Activated CD8-positive, alpha-beta T cell treated with anti-CD3 and anti-CD28 coated beads for 36 hours (primary cell): Measurements from ENCODE around the gene ZNF385B. TPM values are rescaled to one million over a fixed set of nuclear protein-coding genes. Genes with fewer than 3 reads are reported as not detected.

Experiments used
- ATAC-seq: fragments of 200-7000 bp; cut with Tn5 transposase; one replicate; pipeline ENCODE4 v1.10.0; 2021; ENCODE audit warnings: mild to moderate bottlenecking, moderate library complexity
- CTCF ChIA-PET: fragments of 350-600 bp; sonication (Branson Sonifier 250); formaldehyde crosslinking; loops from one replicate; lab custom pipeline; 2021; ENCODE audit warnings: antibody characterized with exemption; lab: Charles Lee
- POLR2A ChIA-PET: fragments of 350-600 bp; sonication (Branson Sonifier 250); formaldehyde crosslinking; loops from one replicate; lab custom pipeline; 2021; ENCODE audit warnings: antibody characterized with exemption; lab: Charles Lee
- DNase-seq: peaks from one replicate; pipeline ENCODE4 v3.0.0-alpha.2; 2020
- H3K27ac Mint-ChIP-seq: one replicate; pipeline ENCODE4 v1.8.0; 2021; ENCODE audit warnings: mild to moderate bottlenecking, mixed read lengths
- H3K27me3 Mint-ChIP-seq: one replicate; pipeline ENCODE4 v1.8.0; 2021; ENCODE audit warnings: mixed read lengths
- H3K36me3 Mint-ChIP-seq: one replicate; pipeline ENCODE4 v1.8.0; 2021; ENCODE audit warnings: low read depth, mixed read lengths
- H3K4me1 Mint-ChIP-seq: one replicate; pipeline ENCODE4 v1.8.0; 2021; ENCODE audit warnings: low read depth, mixed read lengths
- H3K4me3 Mint-ChIP-seq: one replicate; pipeline ENCODE4 v1.8.0; 2021; ENCODE audit warnings: mild to moderate bottlenecking, moderate library complexity, mixed read lengths
- H3K9me3 Mint-ChIP-seq: one replicate; pipeline ENCODE4 v1.8.0; 2021; ENCODE audit warnings: mixed read lengths
- intact Hi-C: fragments of 100-400 bp; cut with micrococcal nuclease; formaldehyde crosslinking; loops from one replicate; pipeline ENCODE4 v1.10.0; 2022
- total RNA-seq, 2 experiments: library from RNA; stranded (reverse); gene quantifications; one replicate each; pipeline ENCODE4 v1.2.3, GENCODE V29; 2021
- TF ChIP-seq, protein P1 (sequence below): fragments of 200-600 bp; IDR thresholded peaks from one replicate; pipeline ENCODE4 v1.8.0; 2022; ENCODE audit warnings: antibody characterized with exemption, mild to moderate bottlenecking

Gene ZNF385B
- total RNA-seq, 2 experiments from 2014 or later, result not detected

DNA sequence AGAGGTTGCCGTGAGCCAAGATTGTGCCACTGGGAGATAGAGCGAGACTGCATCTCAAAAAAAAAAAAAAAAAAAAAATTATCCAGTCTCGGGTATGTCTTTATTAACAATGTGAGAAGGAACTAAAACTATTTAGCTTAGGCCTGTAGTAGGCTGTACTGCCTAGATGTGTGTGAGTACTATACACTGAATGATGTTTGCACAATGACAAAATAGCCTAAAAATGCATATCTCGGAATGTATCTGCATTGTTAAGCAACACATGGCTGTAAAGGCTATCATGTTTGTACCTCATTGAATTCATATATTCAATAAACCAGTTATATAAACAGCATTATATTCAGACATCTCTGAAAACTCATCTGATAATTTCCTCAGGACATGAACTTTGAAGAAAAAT lies 405.6 kb downstream of the ZNF385B start:
- intact Hi-C loops, result no loop called here
- ATAC-seq, result no peak
- DNase-seq, result no peak
- POLR2A ChIA-PET, result no interaction called here
- CTCF ChIA-PET, result no interaction called here
- H3K9me3 Mint-ChIP-seq, result no peaks in the 10 kb centered on the region
- TF ChIP-seq, protein P1, sequence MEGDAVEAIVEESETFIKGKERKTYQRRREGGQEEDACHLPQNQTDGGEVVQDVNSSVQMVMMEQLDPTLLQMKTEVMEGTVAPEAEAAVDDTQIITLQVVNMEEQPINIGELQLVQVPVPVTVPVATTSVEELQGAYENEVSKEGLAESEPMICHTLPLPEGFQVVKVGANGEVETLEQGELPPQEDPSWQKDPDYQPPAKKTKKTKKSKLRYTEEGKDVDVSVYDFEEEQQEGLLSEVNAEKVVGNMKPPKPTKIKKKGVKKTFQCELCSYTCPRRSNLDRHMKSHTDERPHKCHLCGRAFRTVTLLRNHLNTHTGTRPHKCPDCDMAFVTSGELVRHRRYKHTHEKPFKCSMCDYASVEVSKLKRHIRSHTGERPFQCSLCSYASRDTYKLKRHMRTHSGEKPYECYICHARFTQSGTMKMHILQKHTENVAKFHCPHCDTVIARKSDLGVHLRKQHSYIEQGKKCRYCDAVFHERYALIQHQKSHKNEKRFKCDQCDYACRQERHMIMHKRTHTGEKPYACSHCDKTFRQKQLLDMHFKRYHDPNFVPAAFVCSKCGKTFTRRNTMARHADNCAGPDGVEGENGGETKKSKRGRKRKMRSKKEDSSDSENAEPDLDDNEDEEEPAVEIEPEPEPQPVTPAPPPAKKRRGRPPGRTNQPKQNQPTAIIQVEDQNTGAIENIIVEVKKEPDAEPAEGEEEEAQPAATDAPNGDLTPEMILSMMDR, result no peak
- H3K27me3 Mint-ChIP-seq, result no peaks in the 10 kb centered on the region
- H3K4me1 Mint-ChIP-seq, result no peaks in the 10 kb centered on the region
- no peak overlapping the region for H3K27ac Mint-ChIP-seq
- H3K4me3 Mint-ChIP-seq, result no peak overlapping the region
- H3K36me3 Mint-ChIP-seq, result no peaks in the 10 kb centered on the region

DNA sequence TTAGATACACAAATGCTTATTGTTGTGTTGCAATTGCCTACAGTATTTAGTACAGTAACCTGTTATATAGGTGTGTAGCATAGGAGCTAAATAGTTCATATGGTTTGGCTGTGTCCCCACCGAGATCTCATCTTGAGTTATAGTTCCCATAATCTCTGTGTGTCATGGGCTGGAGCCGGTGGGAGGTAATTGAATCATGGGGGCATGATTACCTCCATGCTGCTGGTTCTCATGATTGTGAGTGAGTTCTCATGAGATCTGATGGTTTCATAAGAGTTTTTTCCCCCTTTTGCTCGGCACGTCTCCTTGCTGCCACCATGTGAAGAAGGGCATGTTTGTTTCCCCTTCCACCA lies 406.3 kb downstream of the ZNF385B start:
- POLR2A ChIA-PET, result no interaction called here
- Mint-ChIP-seq H3K4me1 (no peaks in the 10 kb centered on the region), H3K4me3 (no peak overlapping the region), H3K36me3 (no peaks in the 10 kb centered on the region), H3K27ac (no peak overlapping the region), H3K27me3 (no peaks in the 10 kb centered on the region), H3K9me3 (no peaks in the 10 kb centered on the region)
- CTCF ChIA-PET, result no interaction called here
- ATAC-seq (no peak), DNase-seq (no peak)
- intact Hi-C loops, result no loop called here
- TF ChIP-seq, protein P1, result no peak

DNA sequence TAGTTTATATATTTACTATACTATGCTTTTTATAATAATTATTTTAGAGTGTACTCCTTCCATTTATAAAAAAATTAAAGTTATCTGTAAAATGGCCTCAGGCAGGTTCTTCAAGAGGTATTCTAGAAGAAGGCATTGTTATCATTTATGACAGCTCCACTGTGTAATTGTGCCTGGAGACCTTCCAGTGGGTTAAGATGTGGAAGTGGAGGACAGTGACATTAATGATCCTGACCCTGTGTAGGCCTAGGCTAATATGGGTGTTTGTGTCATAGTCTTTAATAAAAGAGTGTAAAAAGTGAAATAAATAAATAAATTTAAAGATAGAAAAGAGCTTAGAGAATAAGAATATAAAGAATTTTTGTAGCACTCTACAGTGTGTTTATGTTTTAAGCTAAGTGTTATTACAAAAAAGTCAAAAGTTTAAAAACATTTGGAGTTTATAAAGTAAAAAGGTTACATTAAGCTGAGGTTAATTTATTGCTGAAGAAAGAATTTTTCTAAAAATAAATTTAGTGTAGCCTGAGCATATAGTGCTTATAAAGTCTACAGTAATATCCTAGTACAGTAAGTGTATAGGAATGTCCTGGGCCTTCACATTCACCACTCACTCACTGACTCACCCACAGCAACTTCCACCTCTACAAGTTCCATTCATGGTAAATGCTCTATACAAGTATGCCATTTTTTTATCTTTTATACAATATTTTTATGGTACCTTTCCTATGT lies 406.8 kb downstream of the ZNF385B start:
- DNase-seq (no peak), ATAC-seq (no peak)
- no peaks in the 10 kb centered on the region for H3K27me3 Mint-ChIP-seq
- ChIA-PET CTCF (no interaction called here), POLR2A (no interaction called here)
- H3K27ac Mint-ChIP-seq, result no peak overlapping the region
- no peaks in the 10 kb centered on the region for H3K9me3 Mint-ChIP-seq
- intact Hi-C loops, result no loop called here
- no peak overlapping the region for H3K4me3 Mint-ChIP-seq
- H3K36me3 Mint-ChIP-seq, result no peaks in the 10 kb centered on the region
- no peaks in the 10 kb centered on the region for H3K4me1 Mint-ChIP-seq
- TF ChIP-seq, protein P1, result no peak

DNA sequence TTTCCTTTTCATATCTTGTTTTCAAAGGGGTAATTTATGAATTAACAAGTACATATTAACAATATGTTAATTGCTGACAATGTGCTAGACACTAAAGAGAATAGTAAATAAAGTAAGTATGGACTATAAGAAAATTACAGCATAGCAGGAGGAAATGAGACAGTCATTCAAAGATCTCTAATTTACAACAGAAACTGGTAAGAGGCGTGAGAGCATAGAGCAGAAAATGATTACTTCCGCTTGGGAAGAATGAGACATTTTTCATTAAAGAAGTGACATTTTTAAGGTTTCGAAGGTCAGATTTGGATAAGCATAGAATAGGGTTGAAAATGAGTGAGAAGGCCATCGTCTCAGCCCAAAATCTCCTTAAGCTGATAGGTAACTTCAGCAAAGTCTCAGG lies 412.4 kb downstream of the ZNF385B start:
- Mint-ChIP-seq H3K27me3 (peaks cover 2% of the 10 kb centered on the region), H3K9me3 (no peaks in the 10 kb centered on the region), H3K27ac (no peak overlapping the region), H3K4me1 (no peaks in the 10 kb centered on the region), H3K36me3 (no peaks in the 10 kb centered on the region), H3K4me3 (no peak overlapping the region)
- ChIA-PET POLR2A (no interaction called here), CTCF (no interaction called here)
- intact Hi-C loops, result no loop called here
- DNase-seq (no peak), ATAC-seq (no peak)
- TF ChIP-seq, protein P1, result no peak

DNA sequence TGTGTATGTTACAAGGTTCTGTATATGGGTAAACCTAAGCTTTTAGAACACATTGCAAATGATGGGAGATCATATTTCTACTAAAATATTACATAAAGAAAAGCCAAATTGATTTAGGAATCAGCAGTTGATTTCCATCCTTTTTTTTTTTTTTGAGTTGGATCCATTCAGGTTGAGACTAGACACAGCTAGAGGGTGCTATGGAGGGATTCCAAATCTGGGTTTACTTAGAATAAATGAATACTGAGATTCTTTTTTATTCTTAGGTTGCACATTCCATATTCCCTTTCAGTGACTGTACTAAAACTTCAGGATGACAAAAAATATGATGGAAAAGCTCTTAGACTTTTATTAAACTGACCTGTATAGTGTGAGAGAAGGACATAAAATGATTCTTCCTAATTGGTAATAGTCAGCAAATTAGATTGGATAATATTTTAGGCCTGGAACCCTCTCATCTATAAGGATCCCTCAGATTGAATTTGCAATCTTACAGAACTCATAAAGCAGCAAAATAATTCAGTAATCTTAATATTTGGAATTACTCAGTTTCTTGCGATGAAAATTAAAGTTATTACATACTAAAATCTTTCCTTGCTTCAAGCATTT lies 413.5 kb downstream of the ZNF385B start:
- Mint-ChIP-seq H3K4me1 (no peaks in the 10 kb centered on the region), H3K36me3 (no peaks in the 10 kb centered on the region), H3K27me3 (peaks cover 4% of the 10 kb centered on the region), H3K27ac (no peak overlapping the region), H3K9me3 (no peaks in the 10 kb centered on the region), H3K4me3 (no peak overlapping the region)
- intact Hi-C loops, result no loop called here
- TF ChIP-seq, protein P1, result no peak
- DNase-seq (no peak), ATAC-seq (no peak)
- ChIA-PET POLR2A (no interaction called here), CTCF (interaction anchor here (1.6 kb wide), 1 partner anchor 37 kb away, joined by 4 read pairs; no protein-coding TSS in a partner anchor)
